Spleen (tissue), 11 donors: ENCODE measurements around the gene PCK2. TPM values are rescaled to one million over a fixed set of nuclear protein-coding genes. Genes with fewer than 3 reads are reported as not detected.

ENCODE experiments used
- DNase-seq: peaks from one replicate; pipeline ENCODE4 v3.0.0-alpha.2; 2020
- H3K27ac ChIP-seq, 8 donors: fragments of 200-600 bp; sonication (generic) in 7 of 8; 1 replicate in 4 of 8; 2 replicates in 4 of 8; pipeline versions ENCODE4 v1.5.0 to v1.8.0; 2016 to 2021; ENCODE audit warnings: inconsistent platforms in 4 of 8, mild to moderate bottlenecking in 4 of 8, moderate library complexity in 1 of 8
- H3K27me3 ChIP-seq, 7 donors: fragments of 200-600 bp; sonication (generic) in 6 of 7; replicated peaks in 1 of 7; 1 replicate in 4 of 7; 2 replicates in 3 of 7; pipeline versions ENCODE4 v1.5.0 to v1.8.0; 2016 to 2021; ENCODE audit warnings: inconsistent platforms in 3 of 7, mild to moderate bottlenecking in 1 of 7
- H3K36me3 ChIP-seq, 6 donors: fragments of 200-600 bp; sonication (generic) in 5 of 6; 1 replicate in 4 of 6; 2 replicates in 2 of 6; pipeline versions ENCODE4 v1.5.0 to v1.8.0; 2016 to 2021; ENCODE audit warnings: inconsistent platforms in 2 of 6
- H3K4me1 ChIP-seq, 6 donors: fragments of 200-600 bp; sonication (generic) in 5 of 6; 1 replicate in 3 of 6; 2 replicates in 3 of 6; pipeline versions ENCODE4 v1.5.0 to v1.8.0; 2016 to 2021; ENCODE audit warnings: inconsistent platforms in 3 of 6
- H3K4me3 ChIP-seq, 8 donors: fragments of 200-600 bp; sonication (generic) in 7 of 8; 1 replicate in 4 of 8; 2 replicates in 4 of 8; pipeline versions ENCODE4 v1.5.0 to v1.8.0; 2016 to 2021; ENCODE audit warnings: inconsistent platforms in 4 of 8, mild to moderate bottlenecking in 4 of 8, moderate library complexity in 2 of 8
- H3K9me3 ChIP-seq, 8 donors: fragments of 200-600 bp; sonication (generic) in 7 of 8; 1 replicate in 4 of 8; 2 replicates in 4 of 8; pipeline versions ENCODE4 v1.5.0 to v1.8.0; 2016 to 2021; ENCODE audit warnings: inconsistent platforms in 4 of 8
- POLR2A ChIP-seq, 3 donors: fragments of 450-650 bp; IDR thresholded peaks; one replicate each; pipeline ENCODE4 v1.5.1; 2017; ENCODE audit warnings: antibody characterized with exemption in 3 of 3, mild to moderate bottlenecking in 1 of 3
- POLR2AphosphoS5 ChIP-seq, 3 donors: sonication (generic); formaldehyde crosslinking; IDR thresholded peaks; one replicate each; pipeline ENCODE4 v1.5.1; 2017; ENCODE audit warnings: antibody characterized with exemption in 3 of 3
- WGBS, 5 donors: extraction: QIAGEN DNeasy Blood & Tissue Kit in 3 of 5; methylation state at CpG; one replicate each; pipeline versions ENCODE4 v1.1.5 to v1.1.7; 2013 to 2018; 5-methylcytosine and 5-hydroxymethylcytosine counted together
- intact Hi-C: fragments of 100-400 bp; cut with DNase I; formaldehyde crosslinking; loops from one replicate; pipeline ENCODE4 v1.15.0; 2023; ENCODE audit warnings: low total_unique reads
- polyA plus RNA-seq, 3 donors: library from polyadenylated mRNA; stranded (reverse); fragments of 200-250 nt; gene quantifications; one replicate each; pipeline ENCODE4 v1.2.1, GENCODE V29; 2013
- total RNA-seq, 7 donors: library from RNA; depleted of rRNA in 3 of 7; stranded (reverse); fragments of >200 nt in 3 of 7; fragmentation: NEBNext Ultra II Directional in 4 of 7; extraction: Animal tissue kit (Norgen Biotek cat#: 25700) in 4 of 7; gene quantifications; one replicate each; pipeline versions ENCODE4 v1.1.0 to v1.2.1, GENCODE V29; 2016 to 2021
- TF ChIP-seq, protein P1 (sequence below), 11 experiments: fragments of 200-600 bp in 7 of 11; fragments of 450-650 bp in 4 of 11; sonication (generic) in 4 of 11; IDR thresholded peaks in 8 of 11; conservative IDR thresholded peaks in 3 of 11; 1 replicate in 7 of 11; 2 replicates in 4 of 11; pipeline versions ENCODE4 v1.4.0 to v1.8.0; 2016 to 2021; ENCODE audit warnings: antibody characterized with exemption in 11 of 11, inconsistent platforms in 4 of 11, mild to moderate bottlenecking in 1 of 11
- donor health status: healthy with polysubstance abuse.
- donor health status: DM: no; HTN: no; CAD: no; lungs with moderate emphysema.
- donor health status: DM: no; HTN: no; CAD: no.
- donor health status: Bipolar disorder and iron deficiency.
- donor health status: healthy.
- donor health status: DM: no; HTN: no; CAD: no.
- donor health status: DM: yes; HTN: yes; CAD: no.

The PCK2 gene
- total and polyA plus RNA-seq, 10 donors, result 25.3 to 52.3 (median 33.8) TPM

GRCh38 chr14:24054324-24054641 is 39.8 kb upstream of the PCK2 start:
- DNase-seq, result no peak
- 78 to 91% (median 89%) methylated on average over 6 of the region's 6 CpGs for WGBS, 5 donors
- Histone ChIP-seq H3K36me3 (no peaks in the 10 kb centered on the region), H3K4me3 (no peak overlapping the region), H3K4me1 (peaks cover 8 to 46% (median 21%) of the 10 kb centered on the region in 6 donors), H3K27ac (no peak overlapping the region), H3K27me3 (peaks cover 0 to 30% (median 0%) of the 10 kb centered on the region in 7 donors), H3K9me3 (no peaks in the 10 kb centered on the region)
- TF ChIP-seq POLR2AphosphoS5 (IDR thresholded peaks at IDR 0.05), result no peak
- TF ChIP-seq POLR2A (IDR thresholded peaks at IDR 0.05), result no peak
- TF ChIP-seq, protein P1, sequence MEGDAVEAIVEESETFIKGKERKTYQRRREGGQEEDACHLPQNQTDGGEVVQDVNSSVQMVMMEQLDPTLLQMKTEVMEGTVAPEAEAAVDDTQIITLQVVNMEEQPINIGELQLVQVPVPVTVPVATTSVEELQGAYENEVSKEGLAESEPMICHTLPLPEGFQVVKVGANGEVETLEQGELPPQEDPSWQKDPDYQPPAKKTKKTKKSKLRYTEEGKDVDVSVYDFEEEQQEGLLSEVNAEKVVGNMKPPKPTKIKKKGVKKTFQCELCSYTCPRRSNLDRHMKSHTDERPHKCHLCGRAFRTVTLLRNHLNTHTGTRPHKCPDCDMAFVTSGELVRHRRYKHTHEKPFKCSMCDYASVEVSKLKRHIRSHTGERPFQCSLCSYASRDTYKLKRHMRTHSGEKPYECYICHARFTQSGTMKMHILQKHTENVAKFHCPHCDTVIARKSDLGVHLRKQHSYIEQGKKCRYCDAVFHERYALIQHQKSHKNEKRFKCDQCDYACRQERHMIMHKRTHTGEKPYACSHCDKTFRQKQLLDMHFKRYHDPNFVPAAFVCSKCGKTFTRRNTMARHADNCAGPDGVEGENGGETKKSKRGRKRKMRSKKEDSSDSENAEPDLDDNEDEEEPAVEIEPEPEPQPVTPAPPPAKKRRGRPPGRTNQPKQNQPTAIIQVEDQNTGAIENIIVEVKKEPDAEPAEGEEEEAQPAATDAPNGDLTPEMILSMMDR (IDR thresholded peaks at IDR 0.05 in 8 of 11, conservative IDR thresholded peaks at IDR 0.05 in 3 of 11), result no peak
- intact Hi-C loops, result no loop called here

- Histone ChIP-seq H3K27me3 (peaks cover 0 to 30% (median 0%) of the 10 kb centered on the region in 7 donors), H3K9me3 (no peaks in the 10 kb centered on the region), H3K36me3 (no peaks in the 10 kb centered on the region), H3K27ac (no peak overlapping the region), H3K4me3 (no peak overlapping the region), H3K4me1 (peaks cover 8 to 42% (median 18%) of the 10 kb centered on the region in 6 donors)
- intact Hi-C loops, result no loop called here
- 91 to 98% (median 97%) methylated on average over 9 of the region's 9 CpGs for WGBS, 5 donors
- DNase-seq, result no peak
- TF ChIP-seq POLR2AphosphoS5 (IDR thresholded peaks at IDR 0.05) (no peak), POLR2A (IDR thresholded peaks at IDR 0.05) (no peak)
- TF ChIP-seq, protein P1 (IDR thresholded peaks at IDR 0.05 in 8 of 11, conservative IDR thresholded peaks at IDR 0.05 in 3 of 11), result no peak
Observed at GRCh38 chr14:24054646-24055045, 39.5 kb upstream of the PCK2 start.

GRCh38 chr14:24055971-24056799 is 37.9 kb upstream of the PCK2 start:
- H3K4me1 ChIP-seq, result peaks cover 8 to 35% (median 17%) of the 10 kb centered on the region in 6 donors
- intact Hi-C loops, result no loop called here
- no peaks in the 10 kb centered on the region for H3K9me3 ChIP-seq
- H3K27me3 ChIP-seq, result peaks cover 0 to 30% (median 0%) of the 10 kb centered on the region in 7 donors
- no peak overlapping the region for H3K27ac ChIP-seq
- DNase-seq, result peak; percentile 69
- no peak overlapping the region for H3K4me3 ChIP-seq
- WGBS, 5 donors, result 78 to 87% (median 81%) methylated on average over 10 of the region's 10 CpGs
- no peaks in the 10 kb centered on the region for H3K36me3 ChIP-seq
- no peak for TF ChIP-seq POLR2A (IDR thresholded peaks at IDR 0.05)
- no peak for TF ChIP-seq POLR2AphosphoS5 (IDR thresholded peaks at IDR 0.05)
- TF ChIP-seq, protein P1 (IDR thresholded peaks at IDR 0.05 in 8 of 11, conservative IDR thresholded peaks at IDR 0.05 in 3 of 11), result no peak

- H3K4me3 ChIP-seq, result no peak overlapping the region
- no peak overlapping the region for H3K27ac ChIP-seq
- intact Hi-C loops, result no loop called here
- H3K27me3 ChIP-seq, result peaks cover 0 to 25% (median 0%) of the 10 kb centered on the region in 7 donors
- 63 to 83% (median 73%) methylated on average over 6 to 8 of the region's 8 CpGs for WGBS, 5 donors
- TF ChIP-seq POLR2AphosphoS5 (IDR thresholded peaks at IDR 0.05) (no peak), POLR2A (IDR thresholded peaks at IDR 0.05) (no peak)
- TF ChIP-seq, protein P1 (IDR thresholded peaks at IDR 0.05 in 8 of 11, conservative IDR thresholded peaks at IDR 0.05 in 3 of 11), result no peak
- no peaks in the 10 kb centered on the region for H3K36me3 ChIP-seq
- H3K4me1 ChIP-seq, result peaks cover 8 to 29% (median 11%) of the 10 kb centered on the region in 6 donors
- peak; percentile 63 for DNase-seq
- no peaks in the 10 kb centered on the region for H3K9me3 ChIP-seq
Observed at GRCh38 chr14:24056800-24057184, 37.3 kb upstream of the PCK2 start.
